ENCODE measurements around the gene TP53RK.

- TF ChIP-seq RAD21 (IDR thresholded peaks at IDR 0.05) (no peak), CTCF (IDR thresholded peaks at IDR 0.05; ENCODE audit: low read depth, low read length, missing input control) (no peak), TAF1 (conservative IDR thresholded peaks at IDR 0.05) (no peak), SP1 (IDR thresholded peaks at IDR 0.05) (no peak)
These were observed 17.0 kb upstream of the TP53RK start for GRCh38 chr20:46706242-46706641.
